Peyer's patch (tissue), 4 donors: Measurements from ENCODE around the gene GEN1. TPM values are rescaled to one million over a fixed set of nuclear protein-coding genes. Genes with fewer than 3 reads are reported as not detected.

Experiments used
- DNase-seq, 3 donors: peaks; one replicate each; pipeline ENCODE4 v3.0.0-alpha.2; 2017 to 2019
- H3K27ac ChIP-seq, 4 donors: fragments of 200-600 bp; sonication (generic); one replicate each; pipeline ENCODE4 v1.5.1; 2016 to 2019
- H3K27me3 ChIP-seq, 2 donors: fragments of 200-600 bp; sonication (generic); one replicate each; pipeline ENCODE4 v1.5.1; 2019
- H3K36me3 ChIP-seq, 3 donors: fragments of 200-600 bp; sonication (generic); one replicate each; pipeline ENCODE4 v1.5.1; 2016 to 2019
- H3K4me1 ChIP-seq, 4 donors: fragments of 200-600 bp; sonication (generic); one replicate each; pipeline ENCODE4 v1.5.1; 2016 to 2019
- H3K4me3 ChIP-seq, 4 donors: fragments of 200-600 bp; sonication (generic); 1 replicate in 3 of 4; 2 replicates in 1 of 4; pipeline ENCODE4 v1.5.1; 2016 to 2019; ENCODE audit warnings: mild to moderate bottlenecking in 1 of 4
- H3K9me3 ChIP-seq, 4 donors: fragments of 200-600 bp; sonication (generic); one replicate each; pipeline ENCODE4 v1.5.1; 2016 to 2019; ENCODE audit warnings: mild to moderate bottlenecking in 1 of 4
- POLR2A ChIP-seq, 2 donors: fragments of 450-650 bp; IDR thresholded peaks; one replicate each; pipeline ENCODE4 v1.5.1; 2017; ENCODE audit warnings: antibody characterized with exemption in 2 of 2, mild to moderate bottlenecking in 2 of 2, moderate library complexity in 2 of 2
- total RNA-seq, 4 donors: library from RNA; depleted of rRNA; stranded (reverse); fragments of >200 nt; gene quantifications; one replicate each; pipeline ENCODE4 v1.1.0, GENCODE V29; 2016
- TF ChIP-seq, protein P1 (sequence below), 6 experiments: fragments of 450-650 bp in 4 of 6; fragments of 200-600 bp in 2 of 6; sonication (generic) in 1 of 6; IDR thresholded peaks; one replicate each; pipeline ENCODE4 v1.5.1; 2017 to 2019; ENCODE audit warnings: antibody characterized with exemption in 6 of 6, mild to moderate bottlenecking in 3 of 6, moderate library complexity in 1 of 6

The GEN1 gene
- total RNA-seq, 4 donors from 2014 or later: 16.8 to 40.2 (median 22.2) TPM

DNA sequence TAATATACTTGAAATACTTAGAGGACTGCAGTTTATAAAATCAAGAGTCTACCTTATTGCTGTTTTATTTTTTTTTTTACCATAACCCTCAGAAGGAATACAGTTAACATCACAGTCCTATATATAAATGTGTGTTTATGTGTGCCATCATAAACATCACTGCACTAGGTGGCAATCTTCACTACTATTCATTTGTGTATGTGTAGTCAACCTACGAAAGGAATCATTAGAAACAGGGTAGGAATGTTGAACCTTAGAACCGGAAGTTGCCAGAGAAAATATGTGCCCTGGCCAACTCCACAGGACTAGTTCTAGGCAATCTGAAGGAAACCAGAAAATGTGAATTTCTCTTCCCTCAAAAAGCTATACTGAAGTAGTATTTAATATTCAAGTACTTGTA, 3.4 kb downstream of the GEN1 start:
- no peaks in the 10 kb centered on the region for H3K9me3 ChIP-seq
- peaks cover 0 to 4% (median 0%) of the 10 kb centered on the region in 3 donors for H3K36me3 ChIP-seq
- no peaks in the 10 kb centered on the region for H3K27me3 ChIP-seq
- no peak for DNase-seq
- no peak overlapping the region for H3K4me3 ChIP-seq
- peaks cover 0 to 19% (median 0%) of the 10 kb centered on the region in 4 donors for H3K4me1 ChIP-seq
- peak overlapping the region in 2 of 4 donors; percentile 26 to 33 for H3K27ac ChIP-seq
- TF ChIP-seq POLR2A (IDR thresholded peaks at IDR 0.05): no peak
- TF ChIP-seq, protein P1, sequence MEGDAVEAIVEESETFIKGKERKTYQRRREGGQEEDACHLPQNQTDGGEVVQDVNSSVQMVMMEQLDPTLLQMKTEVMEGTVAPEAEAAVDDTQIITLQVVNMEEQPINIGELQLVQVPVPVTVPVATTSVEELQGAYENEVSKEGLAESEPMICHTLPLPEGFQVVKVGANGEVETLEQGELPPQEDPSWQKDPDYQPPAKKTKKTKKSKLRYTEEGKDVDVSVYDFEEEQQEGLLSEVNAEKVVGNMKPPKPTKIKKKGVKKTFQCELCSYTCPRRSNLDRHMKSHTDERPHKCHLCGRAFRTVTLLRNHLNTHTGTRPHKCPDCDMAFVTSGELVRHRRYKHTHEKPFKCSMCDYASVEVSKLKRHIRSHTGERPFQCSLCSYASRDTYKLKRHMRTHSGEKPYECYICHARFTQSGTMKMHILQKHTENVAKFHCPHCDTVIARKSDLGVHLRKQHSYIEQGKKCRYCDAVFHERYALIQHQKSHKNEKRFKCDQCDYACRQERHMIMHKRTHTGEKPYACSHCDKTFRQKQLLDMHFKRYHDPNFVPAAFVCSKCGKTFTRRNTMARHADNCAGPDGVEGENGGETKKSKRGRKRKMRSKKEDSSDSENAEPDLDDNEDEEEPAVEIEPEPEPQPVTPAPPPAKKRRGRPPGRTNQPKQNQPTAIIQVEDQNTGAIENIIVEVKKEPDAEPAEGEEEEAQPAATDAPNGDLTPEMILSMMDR (IDR thresholded peaks at IDR 0.05): peak in 3 of 6 experiments; percentile 11 to 48 (median 18)

DNA sequence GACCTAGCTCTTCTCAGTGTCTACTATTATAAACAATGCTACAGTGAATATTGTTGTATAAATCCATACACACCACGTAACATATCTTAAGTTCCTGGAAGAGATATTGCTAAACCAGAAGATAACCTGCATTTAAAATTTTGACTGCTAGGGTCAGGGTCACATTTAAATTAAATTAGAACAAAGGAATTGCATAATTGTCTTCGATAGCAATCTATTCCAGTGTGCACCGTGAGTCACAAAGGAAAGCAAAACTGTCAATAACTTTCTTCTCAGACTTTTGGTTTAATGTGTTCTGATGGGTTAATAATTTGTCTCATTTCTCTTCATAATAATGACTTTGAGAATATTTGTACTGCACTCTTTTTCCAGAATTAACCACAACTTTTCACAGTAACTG, 4.2 kb downstream of the GEN1 start:
- peaks cover 0 to 13% (median 0%) of the 10 kb centered on the region in 4 donors for H3K4me1 ChIP-seq
- H3K36me3 ChIP-seq: peaks cover 0 to 4% (median 0%) of the 10 kb centered on the region in 3 donors
- TF ChIP-seq, protein P1 (IDR thresholded peaks at IDR 0.05): no peak
- no peak for TF ChIP-seq POLR2A (IDR thresholded peaks at IDR 0.05)
- peak overlapping the region in 1 of 4 donors; percentile 26 for H3K27ac ChIP-seq
- H3K27me3 ChIP-seq: no peaks in the 10 kb centered on the region
- no peak overlapping the region for H3K4me3 ChIP-seq
- no peak for DNase-seq
- no peaks in the 10 kb centered on the region for H3K9me3 ChIP-seq

DNA sequence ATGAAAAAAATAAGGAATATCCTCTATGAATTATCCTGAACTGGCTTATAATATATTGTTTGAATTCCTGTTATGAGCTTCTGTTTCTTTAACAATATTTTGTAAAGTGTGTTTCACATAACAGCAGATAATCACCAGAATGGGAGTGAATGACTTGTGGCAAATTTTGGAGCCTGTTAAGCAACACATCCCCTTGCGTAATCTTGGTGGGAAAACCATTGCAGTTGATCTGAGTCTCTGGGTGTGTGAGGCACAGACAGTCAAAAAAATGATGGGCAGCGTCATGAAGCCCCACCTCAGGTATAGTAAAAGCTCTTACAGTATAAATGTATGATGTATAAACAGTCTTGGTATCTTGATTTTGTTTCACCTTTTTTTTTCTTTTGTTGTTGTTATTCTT, 5.9 kb downstream of the GEN1 start:
- Histone ChIP-seq H3K36me3 (peaks cover 0 to 4% (median 0%) of the 10 kb centered on the region in 3 donors), H3K27me3 (no peaks in the 10 kb centered on the region), H3K27ac (no peak overlapping the region), H3K4me1 (peaks cover 0 to 8% (median 0%) of the 10 kb centered on the region in 4 donors), H3K4me3 (no peak overlapping the region), H3K9me3 (no peaks in the 10 kb centered on the region)
- TF ChIP-seq POLR2A (IDR thresholded peaks at IDR 0.05): no peak
- TF ChIP-seq, protein P1 (IDR thresholded peaks at IDR 0.05): no peak
- DNase-seq: no peak

DNA sequence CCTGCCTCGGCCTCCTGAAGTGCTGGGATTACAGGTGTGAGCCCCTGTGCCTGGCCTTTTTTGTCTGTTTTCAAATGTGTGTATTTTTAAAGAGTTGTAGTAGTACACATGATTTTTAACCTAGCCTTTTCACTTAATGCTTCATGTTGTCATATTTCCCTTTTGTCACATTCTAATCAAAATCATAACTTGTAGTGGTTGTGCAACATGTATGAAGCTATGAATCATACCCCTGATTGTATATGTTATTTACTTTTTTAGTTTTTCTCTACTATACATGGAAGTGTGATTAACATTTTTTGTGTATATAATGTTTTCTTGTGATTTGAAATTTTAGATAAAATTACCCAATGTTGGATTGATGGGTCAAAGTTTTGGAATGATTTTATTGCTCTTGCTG, 8.5 kb downstream of the GEN1 start:
- no peak for TF ChIP-seq POLR2A (IDR thresholded peaks at IDR 0.05)
- TF ChIP-seq, protein P1 (IDR thresholded peaks at IDR 0.05): no peak
- no peak for DNase-seq
- no peak overlapping the region for H3K4me3 ChIP-seq
- no peaks in the 10 kb centered on the region for H3K4me1 ChIP-seq
- no peak overlapping the region for H3K27ac ChIP-seq
- H3K9me3 ChIP-seq: no peaks in the 10 kb centered on the region
- H3K36me3 ChIP-seq: peaks cover 0 to 4% (median 0%) of the 10 kb centered on the region in 3 donors
- no peaks in the 10 kb centered on the region for H3K27me3 ChIP-seq

DNA sequence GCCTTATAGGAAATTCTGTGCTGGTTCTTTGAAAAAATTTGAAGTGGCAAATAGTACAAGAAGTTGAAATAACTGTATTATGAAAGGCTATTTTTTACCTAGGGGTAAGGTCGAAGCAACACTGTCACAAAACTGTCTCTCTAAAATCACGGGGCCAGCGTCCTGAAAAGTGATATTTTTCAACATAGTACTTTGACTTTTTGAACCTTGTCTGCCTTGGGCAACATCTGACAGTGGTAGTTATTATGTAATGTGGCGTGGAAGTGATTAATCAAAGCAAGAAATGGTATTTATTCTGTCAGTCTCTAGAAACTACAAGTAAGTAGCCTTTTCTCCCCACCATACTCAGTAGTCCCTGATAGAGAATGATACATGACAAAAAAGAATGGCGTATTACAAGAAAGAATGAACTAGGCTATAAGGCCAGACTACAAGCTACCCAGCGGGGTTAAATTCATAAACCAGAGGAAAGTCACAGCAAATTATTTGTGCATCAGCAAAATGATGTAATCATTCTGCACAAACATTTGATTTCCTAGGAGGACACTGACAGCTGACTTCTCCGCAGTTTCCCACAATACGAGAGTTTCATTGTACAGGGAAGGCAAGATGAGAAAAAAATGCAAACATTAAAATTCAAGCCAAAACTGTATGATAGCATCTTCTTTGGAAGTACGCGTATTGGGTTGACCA, 9.8 kb downstream of the GEN1 start:
- Histone ChIP-seq H3K36me3 (peaks cover 0 to 4% (median 0%) of the 10 kb centered on the region in 3 donors), H3K9me3 (no peaks in the 10 kb centered on the region), H3K4me3 (no peak overlapping the region), H3K4me1 (no peaks in the 10 kb centered on the region), H3K27ac (no peak overlapping the region), H3K27me3 (no peaks in the 10 kb centered on the region)
- DNase-seq: no peak
- TF ChIP-seq POLR2A (IDR thresholded peaks at IDR 0.05): no peak

DNA sequence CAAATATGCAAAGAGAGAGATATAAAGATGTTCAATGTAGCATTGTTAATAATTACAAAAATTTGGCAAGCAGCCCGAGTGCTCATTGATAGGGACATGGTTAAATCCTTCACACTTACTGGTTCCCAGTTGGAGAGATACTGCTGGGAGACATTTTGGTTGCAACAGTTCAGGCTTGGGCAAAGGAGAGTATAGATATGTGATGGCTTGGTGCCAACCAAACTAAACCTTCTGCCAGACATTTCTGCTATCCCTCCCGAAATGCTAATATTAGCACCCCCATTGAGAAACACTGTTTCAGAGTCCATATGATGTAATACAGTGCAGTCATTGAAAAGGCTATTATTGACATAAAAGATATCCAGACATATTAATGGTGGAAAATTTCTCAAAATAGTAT, 11.5 kb downstream of the GEN1 start:
- Histone ChIP-seq H3K27ac (no peak overlapping the region), H3K9me3 (no peaks in the 10 kb centered on the region), H3K4me3 (no peak overlapping the region), H3K4me1 (no peaks in the 10 kb centered on the region), H3K36me3 (peaks cover 0 to 13% (median 0%) of the 10 kb centered on the region in 3 donors), H3K27me3 (no peaks in the 10 kb centered on the region)
- DNase-seq: no peak
- TF ChIP-seq, protein P1 (IDR thresholded peaks at IDR 0.05): no peak
- TF ChIP-seq POLR2A (IDR thresholded peaks at IDR 0.05): no peak
